GM21526 (cell line): ENCODE measurements around the gene RRAS2.
"Not testable (repeated sequence)": the region's sequence is repeated elsewhere in the genome, so short reads cannot be mapped to it uniquely, and the experiment has no call there.

Source experiments
- ATAC-seq: cut with Tn5 transposase; IDR thresholded peaks from one replicate; pipeline ENCODE4 v1.9.1; 2021; ENCODE audit warnings: moderate library complexity; ENCODE audit not compliant: unreplicated experiment, low FRiP score

The RRAS2 gene

DNA sequence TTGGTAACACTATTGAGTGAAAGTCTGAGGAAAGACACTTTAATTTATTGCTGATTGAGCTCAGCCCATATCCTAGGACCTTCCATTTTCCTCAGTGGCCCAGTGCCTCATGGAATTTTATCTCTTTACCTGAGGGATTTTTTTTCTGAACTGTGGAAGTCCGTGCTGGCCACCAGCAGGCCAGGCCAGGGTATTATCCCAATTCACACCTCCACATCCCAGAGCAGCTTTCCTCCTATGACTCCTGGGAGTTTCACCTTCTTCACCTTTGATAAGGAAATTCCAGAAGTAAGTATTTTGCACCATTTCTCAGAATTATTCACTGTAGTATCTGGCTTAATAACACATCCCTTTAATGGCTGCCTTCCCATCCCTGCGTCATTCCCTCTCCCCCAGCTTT is 13.0 kb upstream of the RRAS2 start:
- no peak for ATAC-seq

DNA sequence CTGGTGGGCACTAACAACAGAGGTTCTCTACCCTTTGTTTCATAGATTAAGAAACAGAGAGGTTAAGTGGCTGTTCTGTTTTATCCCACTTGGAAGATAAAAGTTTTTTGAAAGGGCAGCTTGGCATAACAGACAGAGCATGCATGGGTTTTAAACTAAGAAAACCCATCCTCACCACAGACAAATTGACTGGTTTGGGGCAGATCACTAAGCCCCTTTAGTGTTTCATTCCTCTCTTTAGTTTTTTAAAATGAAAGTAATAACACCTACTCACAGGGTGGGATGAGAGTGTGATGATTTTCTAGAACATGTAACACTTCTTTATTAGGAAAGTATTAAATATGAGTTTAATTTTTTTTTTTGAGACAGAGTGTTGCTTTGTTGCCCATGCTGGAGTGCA is 12.3 kb upstream of the RRAS2 start:
- ATAC-seq = no peak

DNA sequence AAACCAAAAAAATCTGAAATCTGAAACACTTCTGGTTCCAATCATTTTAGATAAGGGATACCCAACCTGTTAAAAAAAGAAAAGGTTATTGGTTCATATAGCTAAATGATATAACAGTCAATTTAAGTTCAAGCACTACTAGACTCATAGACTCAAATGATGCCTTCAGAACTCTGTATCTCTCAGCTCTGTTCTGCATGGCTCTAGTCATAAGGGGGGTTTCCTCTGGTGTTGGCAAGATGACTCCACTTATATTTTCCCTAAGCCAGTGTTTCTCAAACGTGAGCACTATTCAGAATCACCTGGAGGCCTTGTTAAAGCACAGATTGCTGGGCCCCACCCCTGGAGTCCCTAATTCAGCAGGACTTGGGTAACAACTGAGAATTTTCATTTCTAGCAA is 11.5 kb upstream of the RRAS2 start:
- no peak for ATAC-seq

GRCh38 chr11:14369598-14369997 is 10.6 kb upstream of the RRAS2 start:
- no peak for ATAC-seq

GRCh38 chr11:14366936-14367335 is 8.0 kb upstream of the RRAS2 start:
- ATAC-seq = no peak

DNA sequence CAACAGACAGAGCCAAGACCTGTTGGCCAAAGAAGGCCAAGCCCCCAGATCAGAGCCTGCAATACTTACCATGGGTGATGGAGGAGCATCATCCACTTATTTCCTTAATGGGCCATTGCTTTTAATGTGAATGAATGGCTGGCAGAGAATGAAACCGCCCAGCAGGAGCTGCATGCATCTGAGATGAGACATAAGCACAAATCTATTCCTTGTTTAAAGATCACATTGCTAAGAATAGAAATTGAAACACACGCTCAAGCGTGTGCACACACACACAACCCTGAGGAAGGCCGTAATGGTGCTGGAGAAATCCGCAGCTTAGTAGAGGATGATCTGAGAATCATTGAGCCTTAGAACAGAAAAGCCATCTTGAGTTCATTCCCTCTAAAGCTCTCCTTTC is 5.3 kb upstream of the RRAS2 start:
- ATAC-seq = no peak

GRCh38 chr11:14362611-14363010 is 3.6 kb upstream of the RRAS2 start:
- no peak for ATAC-seq

GRCh38 chr11:14361951-14362350 is 3.0 kb upstream of the RRAS2 start:
- ATAC-seq = no peak

GRCh38 chr11:14360976-14361375 is 2.0 kb upstream of the RRAS2 start:
- ATAC-seq = no peak

- no peak for ATAC-seq
Measured at GRCh38 chr11:14359501-14360031, 583 bp upstream of the RRAS2 start.

DNA sequence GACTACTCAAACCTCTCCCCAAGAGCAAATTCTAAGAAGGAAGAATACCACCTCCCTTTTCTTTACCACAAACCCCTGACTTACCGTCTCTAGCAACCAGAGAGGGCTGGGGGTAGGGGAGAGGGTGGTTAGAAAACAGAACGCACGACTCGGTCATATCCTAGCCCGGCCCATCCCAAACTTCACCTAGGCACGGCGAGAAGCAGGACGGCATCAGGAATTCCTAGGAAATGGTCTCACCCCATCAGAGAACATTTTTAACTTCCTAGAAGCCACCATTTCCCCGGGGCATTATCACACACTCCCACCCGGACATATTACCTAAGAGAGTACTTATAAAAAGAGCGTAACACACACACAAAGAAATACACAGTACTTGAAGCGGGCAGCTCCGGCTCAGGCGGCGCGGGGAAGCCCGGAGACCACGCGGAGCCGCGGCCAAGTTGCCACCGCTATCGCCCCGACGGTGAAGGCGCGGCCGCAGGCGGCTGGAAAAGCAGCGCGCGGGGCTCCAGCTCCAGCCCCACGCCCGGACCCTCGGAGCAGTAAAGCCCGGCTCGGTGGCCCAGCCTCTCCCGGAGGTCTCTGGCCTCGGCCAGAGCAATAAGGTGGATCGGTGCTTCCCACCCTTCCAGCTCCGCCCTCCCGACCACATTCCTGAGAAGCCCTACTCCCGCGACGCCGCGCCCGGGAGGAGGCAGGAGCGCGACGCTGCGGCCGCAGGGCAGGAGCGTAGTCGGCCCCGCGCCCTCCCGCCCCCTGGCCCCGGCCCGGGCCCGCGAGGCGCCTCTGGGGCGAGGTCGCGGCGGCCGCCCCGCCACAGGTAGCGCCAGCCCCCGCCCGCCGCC is 878 bp downstream of the RRAS2 start:
- peak; percentile 46 for ATAC-seq

DNA sequence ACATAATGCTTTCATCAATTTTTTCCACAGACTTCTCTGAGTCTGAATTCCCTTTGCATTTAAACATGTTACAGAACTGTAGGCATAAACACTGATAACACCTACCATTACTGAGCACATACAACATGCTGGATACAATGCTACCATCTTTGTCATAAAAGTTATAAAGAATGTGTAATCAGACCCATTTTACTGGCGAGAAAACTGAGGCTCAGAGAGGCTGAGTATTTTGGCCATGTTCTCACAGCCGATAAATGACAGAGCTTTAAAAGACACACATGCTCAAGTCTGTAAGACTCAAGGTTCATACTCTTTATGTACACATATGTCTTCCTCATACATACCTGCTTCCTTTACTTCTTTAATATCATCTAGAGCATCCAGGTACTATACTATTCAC is 2.6 kb downstream of the RRAS2 start:
- ATAC-seq = no peak

- not testable (repeated sequence) for ATAC-seq
Measured at GRCh38 chr11:14354604-14355003, 4.4 kb downstream of the RRAS2 start.

DNA sequence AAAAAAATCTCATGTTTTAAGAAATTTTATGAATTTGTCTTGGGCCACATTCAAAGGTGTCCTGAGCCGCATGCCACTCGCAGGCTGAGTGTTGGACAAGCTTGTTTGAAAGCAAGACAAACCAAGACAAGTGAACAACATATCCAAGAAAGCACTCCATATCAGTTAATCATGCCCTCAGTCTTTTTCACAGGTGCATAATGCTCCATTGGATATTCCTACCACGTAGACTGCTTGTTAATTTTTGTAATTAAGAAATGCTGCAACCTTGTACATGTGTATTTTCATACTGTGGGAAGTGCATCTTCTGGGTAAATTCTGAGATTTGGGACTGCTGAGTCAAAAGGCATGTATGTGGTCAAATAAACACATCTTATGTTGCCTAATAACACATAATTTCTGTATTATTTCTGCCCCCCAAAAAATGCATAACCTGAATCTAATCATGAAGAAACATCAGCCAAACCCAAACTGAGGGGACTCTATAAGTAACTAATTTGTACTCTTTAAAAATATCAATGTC is 8.2 kb downstream of the RRAS2 start:
- ATAC-seq = no peak

GRCh38 chr11:14350215-14350614 is 8.8 kb downstream of the RRAS2 start:
- no peak for ATAC-seq

- no peak for ATAC-seq
Measured at GRCh38 chr11:14347991-14348390, 11.0 kb downstream of the RRAS2 start.

DNA sequence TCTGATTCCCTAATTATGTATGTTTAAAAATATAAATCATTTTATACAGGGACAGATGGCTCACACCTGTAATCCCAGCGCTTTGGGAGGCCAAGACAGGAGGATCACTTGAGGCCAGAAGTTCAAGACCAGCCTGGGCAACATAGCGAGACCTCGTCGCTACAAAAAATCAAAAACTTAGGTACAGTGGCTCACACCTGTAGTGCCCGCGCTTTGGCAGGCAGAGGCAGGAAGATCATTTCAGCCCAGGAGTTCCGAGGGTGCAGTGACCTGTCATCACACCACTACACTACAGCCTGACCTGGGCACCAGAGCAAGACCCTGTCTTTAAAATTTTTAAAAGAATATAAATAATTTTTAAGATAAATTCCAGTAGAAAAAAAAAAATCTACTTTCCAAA is 11.5 kb downstream of the RRAS2 start:
- no peak for ATAC-seq

DNA sequence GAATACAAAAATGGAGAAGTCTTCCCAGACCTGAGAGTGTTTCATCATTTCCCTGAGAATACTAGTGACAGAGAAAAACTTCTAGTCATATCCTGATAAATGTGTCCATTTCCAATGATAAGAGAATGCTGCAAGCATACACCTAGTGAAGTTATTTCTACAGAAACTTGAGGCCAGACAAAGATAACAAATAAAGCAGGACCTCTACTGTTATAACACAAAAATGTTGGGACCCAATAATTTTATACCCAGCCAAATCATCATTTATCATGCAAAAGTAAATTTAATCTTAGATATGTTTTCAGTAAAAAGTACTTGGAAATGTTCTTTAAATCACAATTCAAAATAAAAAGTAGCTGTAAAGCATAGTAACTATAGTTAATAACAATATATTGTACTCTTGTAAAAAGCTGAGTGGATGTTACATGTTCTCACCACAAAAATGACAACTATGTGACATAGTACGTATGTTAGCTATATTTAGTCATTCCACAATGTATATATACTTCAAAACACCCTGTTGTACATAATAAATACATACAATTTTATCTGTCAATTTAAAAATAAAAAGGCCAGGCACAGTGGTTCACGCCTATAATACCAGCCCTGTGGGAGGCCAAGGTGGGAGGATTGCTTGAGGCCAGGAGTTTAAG is 12.6 kb downstream of the RRAS2 start:
- no peak for ATAC-seq

DNA sequence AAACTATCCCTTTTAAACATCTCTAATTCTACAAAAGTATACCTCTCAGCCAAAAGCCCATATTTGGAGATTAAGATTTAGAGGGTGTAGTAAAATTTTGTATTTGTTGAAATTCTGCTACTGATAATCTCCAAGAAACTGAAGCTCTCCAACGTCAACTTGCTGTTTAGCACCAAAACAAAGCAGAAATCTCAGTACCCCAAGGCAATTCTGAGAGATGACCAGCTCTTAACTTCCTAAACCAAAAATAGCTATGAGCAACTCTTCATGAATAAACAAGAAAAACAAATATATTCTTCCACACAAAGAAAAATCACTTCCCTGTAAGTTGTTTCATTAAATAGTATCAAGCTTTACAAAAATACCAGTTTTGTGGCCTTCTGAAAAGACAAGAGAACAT is 13.3 kb downstream of the RRAS2 start:
- no peak for ATAC-seq

- ATAC-seq = not testable (repeated sequence)
Measured at GRCh38 chr11:14345016-14345415, 14.0 kb downstream of the RRAS2 start.

- ATAC-seq = peak; percentile 56
Measured at GRCh38 chr11:14342906-14343305, 16.1 kb downstream of the RRAS2 start.

DNA sequence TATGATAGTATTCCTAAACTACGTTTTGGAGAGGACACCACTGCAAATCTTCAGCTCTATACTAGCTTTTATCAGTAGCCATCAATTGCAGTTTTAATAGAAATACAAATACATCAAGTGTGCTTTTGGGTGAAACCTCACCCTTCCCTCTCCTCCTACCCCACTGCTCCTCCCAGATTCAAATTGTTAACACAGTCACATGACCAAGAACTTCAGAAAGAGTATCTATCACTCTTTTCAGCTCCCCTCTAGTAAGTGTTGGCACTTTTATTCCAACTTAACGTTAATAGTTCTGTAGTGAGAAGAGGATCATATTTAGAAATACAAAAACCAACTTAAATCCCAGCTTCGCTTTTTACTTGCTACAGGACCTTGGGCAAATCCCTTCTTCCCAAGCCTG is 17.0 kb downstream of the RRAS2 start:
- no peak for ATAC-seq
